Fibroblast of mammary gland (primary cell): Measurements from ENCODE around the gene CYREN.
A peak's percentile ranks its signal among the peaks of the same experiment; 100 is the strongest.

Source experiments
- DNase-seq: peaks from one replicate; pipeline ENCODE4 v3.0.0-alpha.2; 2010; ENCODE audit warnings: low read depth
- H3K4me3 ChIP-seq: 2 replicates; pipeline ENCODE4 v1.5.1; 2011; ENCODE audit warnings: low read depth, mild to moderate bottlenecking, low read length, moderate library complexity; ENCODE audit not compliant: control insufficient read depth
- CTCF ChIP-seq: conservative IDR thresholded peaks from 2 replicates; pipeline ENCODE4 v1.5.1; 2011; ENCODE audit warnings: low read depth, low read length, inconsistent platforms; ENCODE audit not compliant: control insufficient read depth, insufficient read depth

The CYREN gene

GRCh38 chr7:135151533-135151932, 19.0 kb downstream of the CYREN start:
- no peak for DNase-seq
- TF ChIP-seq CTCF, result no peak
- H3K4me3 ChIP-seq, result no peak overlapping the region

- DNase-seq, result no peak
- no peak for TF ChIP-seq CTCF
- H3K4me3 ChIP-seq, result no peak overlapping the region
Measured at GRCh38 chr7:135151132-135151531, 19.4 kb downstream of the CYREN start.

GRCh38 chr7:135150072-135150782, 20.3 kb downstream of the CYREN start:
- H3K4me3 ChIP-seq, result no peak overlapping the region
- no peak for TF ChIP-seq CTCF
- no peak for DNase-seq

- peak within 1 kb of the TSS; percentile 44 for H3K4me3 ChIP-seq
- peak; percentile 89 for DNase-seq
- TF ChIP-seq CTCF, result peak; percentile 6
Measured at GRCh38 chr7:135147899-135148721, 22.4 kb downstream of the CYREN start, which contains the start of gene TMEM140. Gene TMEM140, plus strand, starts transcription at chr7:135148072. Its CDS starts 16,370 bp downstream, at chr7:135164442.

- peak; percentile 67 for DNase-seq
- peak overlapping the region; percentile 44 for H3K4me3 ChIP-seq
- TF ChIP-seq CTCF, result no peak
Measured at GRCh38 chr7:135147341-135147898, 23.1 kb downstream of the CYREN start.

- no peak overlapping the region for H3K4me3 ChIP-seq
- no peak for DNase-seq
- TF ChIP-seq CTCF, result no peak
Measured at GRCh38 chr7:135143885-135144668, 26.4 kb downstream of the CYREN start.
